ENCODE results near the gene NPNT. TPM values are rescaled to one million over a fixed set of nuclear protein-coding genes. Genes with fewer than 3 reads are reported as not detected.
A peak's percentile ranks its signal among the peaks of the same experiment; 100 is the strongest.

NPNT gene
- total RNA-seq, 1 experiment from 2014 or later = 0.97 TPM

DNA sequence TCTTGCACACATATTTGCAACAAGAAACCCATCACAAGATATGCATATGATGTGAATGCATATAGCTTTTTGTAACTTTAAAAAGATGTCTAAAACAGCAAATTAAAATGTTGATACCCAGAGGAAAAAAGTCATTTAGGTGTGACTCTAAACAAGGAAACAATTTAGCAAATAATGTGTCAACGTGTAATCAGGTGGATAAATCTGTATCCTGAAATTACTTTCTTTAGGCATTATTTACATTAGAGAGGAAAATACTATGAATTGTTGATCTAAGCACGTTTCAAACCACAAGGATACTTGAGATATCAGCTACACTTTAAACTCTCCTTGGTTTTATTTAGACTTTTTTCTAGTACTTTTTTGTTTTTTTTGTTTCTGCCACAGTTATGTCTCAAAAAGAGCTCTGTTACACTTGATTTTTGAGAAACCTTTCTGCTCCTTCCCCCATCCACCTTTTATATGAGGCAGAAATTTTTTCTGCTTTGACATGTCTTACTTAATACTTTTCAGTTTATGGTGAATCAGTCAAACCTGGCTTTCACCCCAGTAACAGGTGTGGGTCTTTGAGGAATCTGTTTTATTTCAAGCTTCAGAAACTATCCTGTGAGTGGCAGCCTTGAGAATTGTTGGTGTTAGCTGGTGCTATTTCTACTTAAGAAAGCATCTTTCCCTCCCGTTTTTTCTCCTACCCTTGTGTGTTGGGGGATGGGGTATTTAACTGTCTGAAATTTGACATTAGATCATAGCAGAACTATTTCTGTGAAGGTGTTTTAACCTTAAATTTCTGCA, 1.9 kb downstream of the NPNT start:
- Histone ChIP-seq H3K27me3 (ENCODE audit: control insufficient read depth, insufficient read depth, low read length) (peaks cover 64% of the 10 kb centered on the region), H3K4me3 (ENCODE audit: insufficient read depth, low read depth, low read length) (no peak overlapping the region; the same call in 1 of the 2 replicates), H3K36me3 (replicated peaks; ENCODE audit: control insufficient read depth, insufficient read depth, low read length) (no peaks in the 10 kb centered on the region)
- DNase-seq = peak; percentile 8

DNA sequence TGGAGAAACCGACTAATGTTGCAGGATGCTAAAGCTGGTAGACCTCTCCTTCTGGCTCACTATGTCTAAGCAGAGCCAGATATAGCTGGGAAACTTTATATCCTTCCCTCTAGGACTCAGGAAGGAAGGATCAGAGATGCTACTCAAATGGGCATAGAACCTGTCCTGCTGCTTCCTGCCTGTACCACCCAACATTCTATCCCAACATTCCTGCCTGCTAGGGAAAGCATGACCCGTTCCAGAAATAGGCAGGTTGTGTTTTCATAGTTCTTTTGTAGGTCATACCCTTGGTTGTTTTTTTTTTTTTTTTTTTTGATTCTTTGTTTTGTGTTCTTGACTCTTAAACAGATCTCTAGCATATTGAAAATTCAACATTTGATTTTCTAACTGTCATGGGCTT, 5.3 kb downstream of the NPNT start:
- peaks cover 32% of the 10 kb centered on the region for H3K27me3 ChIP-seq (ENCODE audit: control insufficient read depth, insufficient read depth, low read length)
- no peak for DNase-seq
- H3K4me3 ChIP-seq (ENCODE audit: insufficient read depth, low read depth, low read length) = no peak overlapping the region
- H3K36me3 ChIP-seq (replicated peaks; ENCODE audit: control insufficient read depth, insufficient read depth, low read length) = no peaks in the 10 kb centered on the region

DNA sequence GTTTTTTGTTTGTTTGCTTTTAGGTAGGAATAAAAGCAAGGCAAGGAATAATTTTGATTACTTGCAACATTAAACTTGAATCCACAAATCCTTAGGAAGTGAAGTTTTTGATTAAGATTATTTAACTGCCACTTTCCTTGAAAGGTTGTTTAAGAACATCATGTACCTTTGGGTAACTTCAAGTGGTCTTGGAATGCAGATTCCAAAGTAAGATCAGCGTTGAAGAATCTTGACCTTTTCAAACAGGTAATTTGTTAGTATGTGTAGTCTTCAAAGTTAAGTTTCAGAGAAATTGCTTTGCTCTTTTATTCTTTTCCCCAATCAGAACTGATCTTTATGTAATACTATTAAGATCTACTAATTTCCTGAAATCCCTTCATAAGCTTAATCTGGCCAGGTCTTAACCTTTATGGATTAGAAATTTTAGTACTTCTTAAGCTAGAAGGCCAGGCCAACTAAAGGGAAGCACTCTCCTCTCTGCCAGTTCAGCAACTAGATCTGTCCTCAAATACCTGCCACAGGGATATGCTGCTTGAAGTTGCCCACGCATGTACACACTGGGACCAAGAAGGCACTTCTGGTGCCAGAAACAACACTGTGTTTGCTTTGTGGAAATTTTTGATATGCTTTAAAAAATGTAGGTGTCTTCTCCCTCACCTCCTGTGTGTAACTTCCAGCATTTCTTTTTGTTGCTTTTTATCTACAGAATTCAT, 7.4 kb downstream of the NPNT start:
- no peak for DNase-seq
- Histone ChIP-seq H3K4me3 (ENCODE audit: insufficient read depth, low read depth, low read length) (no peak overlapping the region), H3K27me3 (ENCODE audit: control insufficient read depth, insufficient read depth, low read length) (peaks cover 11% of the 10 kb centered on the region), H3K36me3 (replicated peaks; ENCODE audit: control insufficient read depth, insufficient read depth, low read length) (no peaks in the 10 kb centered on the region)

DNA sequence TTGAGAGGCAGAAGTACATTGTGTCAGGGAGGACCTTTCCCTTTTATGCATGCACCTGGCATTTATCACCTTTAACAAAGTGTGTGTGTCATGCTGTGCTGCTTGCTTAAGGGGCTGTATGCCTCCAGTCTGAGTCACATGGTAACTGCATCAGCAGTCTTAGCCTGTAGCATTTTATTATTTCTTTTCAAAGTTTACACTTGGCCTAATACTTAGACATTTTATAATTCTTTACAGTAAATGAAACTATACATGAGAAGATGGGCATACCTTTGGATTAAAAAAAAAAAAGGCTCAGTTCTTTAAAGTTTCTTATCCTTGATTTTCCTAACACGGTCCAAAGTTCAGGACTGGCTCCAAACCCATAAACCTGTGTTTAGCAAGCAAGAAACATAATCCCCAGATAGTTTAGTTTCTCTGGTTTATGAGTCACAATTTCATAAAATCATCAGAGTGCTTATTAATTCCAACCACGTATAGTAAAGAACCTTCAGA, 14.6 kb downstream of the NPNT start:
- H3K4me3 ChIP-seq (ENCODE audit: insufficient read depth, low read depth, low read length) = no peak overlapping the region
- no peaks in the 10 kb centered on the region for H3K27me3 ChIP-seq (ENCODE audit: control insufficient read depth, insufficient read depth, low read length)
- no peaks in the 10 kb centered on the region for H3K36me3 ChIP-seq (replicated peaks; ENCODE audit: control insufficient read depth, insufficient read depth, low read length)
- no peak for DNase-seq

DNA sequence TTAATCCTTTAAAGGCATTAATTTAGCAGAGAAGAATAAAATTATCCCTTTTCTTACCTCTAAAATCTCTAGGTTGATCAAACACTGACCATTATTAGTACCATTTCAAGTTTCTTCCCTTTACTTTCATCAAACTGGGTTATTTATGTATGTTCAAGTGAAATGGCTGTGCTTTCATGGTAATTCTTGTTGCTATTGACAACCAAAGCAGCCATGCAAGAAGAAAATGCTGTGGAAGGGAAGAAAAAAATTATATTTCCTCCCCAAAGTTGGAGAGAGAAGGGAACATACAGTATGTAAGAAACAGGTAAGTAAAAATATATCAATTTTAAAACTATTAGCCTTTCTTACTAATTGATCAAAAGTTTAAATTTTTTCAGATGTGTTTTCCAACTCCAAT, 16.2 kb downstream of the NPNT start:
- no peaks in the 10 kb centered on the region for H3K27me3 ChIP-seq (ENCODE audit: control insufficient read depth, insufficient read depth, low read length)
- no peaks in the 10 kb centered on the region for H3K36me3 ChIP-seq (replicated peaks; ENCODE audit: control insufficient read depth, insufficient read depth, low read length)
- DNase-seq = no peak

DNA sequence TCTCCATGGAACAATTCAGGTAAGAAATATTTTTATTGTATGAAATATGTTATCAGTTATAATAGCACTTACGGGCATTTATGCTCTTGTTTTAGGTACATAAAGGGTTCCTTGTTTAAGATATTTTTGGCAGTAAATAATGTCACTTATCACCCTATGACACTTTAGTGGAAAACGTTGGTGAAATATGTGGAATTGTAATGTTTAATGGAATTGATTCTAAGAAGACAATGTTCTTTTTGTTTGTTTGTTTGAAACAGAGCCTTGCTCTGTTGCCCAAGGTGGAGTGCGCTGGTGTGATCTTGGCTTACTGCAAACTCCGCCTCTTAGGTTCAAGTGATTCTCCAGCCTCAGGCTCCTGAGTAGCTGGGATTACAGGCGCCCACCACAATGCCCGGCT, 17.4 kb downstream of the NPNT start:
- Histone ChIP-seq H3K27me3 (ENCODE audit: control insufficient read depth, insufficient read depth, low read length) (no peaks in the 10 kb centered on the region), H3K4me3 (ENCODE audit: insufficient read depth, low read depth, low read length) (no peak overlapping the region), H3K36me3 (replicated peaks; ENCODE audit: control insufficient read depth, insufficient read depth, low read length) (no peaks in the 10 kb centered on the region)
- no peak for DNase-seq

More for the DNA sequence above, 16.2 kb downstream of the NPNT start:
- no peak overlapping the region for H3K4me3 ChIP-seq (ENCODE audit: insufficient read depth, low read depth, low read length)

DNA sequence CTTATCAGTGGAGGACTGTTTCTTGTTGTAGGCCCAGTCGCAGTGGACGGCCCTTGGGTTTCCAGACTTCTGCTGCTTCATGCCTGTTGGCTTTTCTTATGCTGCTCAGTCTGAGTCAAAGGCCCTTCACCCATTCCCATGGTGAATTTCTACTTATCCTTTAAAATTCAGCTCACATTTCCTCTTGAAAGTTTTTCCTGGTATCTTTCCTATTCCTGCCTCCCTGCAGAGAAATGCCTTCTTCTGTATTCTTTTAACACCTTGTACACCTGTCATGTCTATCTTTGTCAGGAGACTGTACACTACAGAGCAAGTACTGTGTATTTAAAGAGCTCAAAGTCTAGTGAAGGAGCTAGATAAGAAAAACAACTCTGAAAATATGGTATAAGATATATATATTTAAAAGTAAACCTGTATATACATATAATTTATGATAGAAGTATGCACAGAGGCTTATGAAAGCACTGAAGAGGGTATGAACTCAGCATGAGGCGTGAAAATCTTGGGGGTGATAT, 22.0 kb downstream of the NPNT start:
- H3K4me3 ChIP-seq (ENCODE audit: insufficient read depth, low read depth, low read length) = no peak overlapping the region
- DNase-seq = no peak
- H3K27me3 ChIP-seq (ENCODE audit: control insufficient read depth, insufficient read depth, low read length) = no peaks in the 10 kb centered on the region
- no peaks in the 10 kb centered on the region for H3K36me3 ChIP-seq (replicated peaks; ENCODE audit: control insufficient read depth, insufficient read depth, low read length)

DNA sequence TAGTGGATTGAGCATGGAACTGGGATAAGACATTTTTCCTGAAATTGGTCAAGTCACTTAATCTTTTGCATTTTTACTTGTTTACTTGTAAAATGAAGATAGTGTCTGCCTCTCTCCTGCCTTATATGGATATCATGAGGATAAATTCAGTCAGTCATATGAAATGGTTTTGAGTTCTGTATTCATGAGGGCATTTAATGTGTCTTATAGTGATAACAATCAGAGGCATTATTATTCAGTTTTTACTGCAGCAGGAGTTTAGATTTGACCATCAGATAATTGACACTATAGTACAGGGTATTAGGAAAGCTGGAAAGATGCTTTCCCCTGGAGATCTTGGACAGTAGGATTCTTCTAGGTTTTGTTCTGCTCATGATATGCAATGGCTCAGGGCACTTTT, 26.0 kb downstream of the NPNT start:
- DNase-seq = no peak
- Histone ChIP-seq H3K36me3 (replicated peaks; ENCODE audit: control insufficient read depth, insufficient read depth, low read length) (no peaks in the 10 kb centered on the region), H3K4me3 (ENCODE audit: insufficient read depth, low read depth, low read length) (no peak overlapping the region), H3K27me3 (ENCODE audit: control insufficient read depth, insufficient read depth, low read length) (no peaks in the 10 kb centered on the region)

DNA sequence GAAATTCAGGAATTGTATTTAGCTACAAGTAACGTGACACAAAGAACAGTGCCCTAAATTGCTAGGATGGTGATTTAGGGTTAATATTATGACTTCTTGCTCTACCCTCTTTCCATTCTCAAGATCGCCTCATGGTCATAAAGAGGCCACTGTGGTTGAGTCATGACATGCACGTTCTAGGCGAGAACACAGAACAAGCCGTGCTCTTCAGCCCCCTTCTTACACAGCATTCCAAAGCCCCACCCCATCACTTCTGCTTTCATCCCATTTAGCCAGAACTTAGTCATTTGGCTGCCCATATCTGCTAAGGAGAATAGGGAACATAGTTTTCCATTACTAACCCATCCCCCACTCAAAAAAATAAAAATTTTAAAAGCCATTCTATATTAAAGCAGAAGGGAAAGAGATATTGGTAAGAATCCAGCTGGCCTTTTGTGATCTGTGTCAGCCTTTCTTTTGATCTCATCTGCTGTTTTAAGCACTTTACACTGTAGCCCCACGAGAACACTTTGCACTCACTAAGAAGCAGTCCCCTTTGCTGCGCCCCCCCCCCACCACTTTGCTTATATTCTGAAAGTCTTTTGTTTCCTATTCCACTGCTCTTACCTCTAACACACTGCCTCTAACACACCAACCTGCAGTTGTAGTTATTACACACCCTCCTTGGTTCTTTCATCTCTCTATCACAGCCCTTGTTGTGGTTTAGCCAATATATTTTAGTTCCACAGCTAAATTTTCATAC, 28.4 kb downstream of the NPNT start:
- H3K36me3 ChIP-seq (replicated peaks; ENCODE audit: control insufficient read depth, insufficient read depth, low read length) = no peaks in the 10 kb centered on the region
- no peak for DNase-seq
- H3K27me3 ChIP-seq (ENCODE audit: control insufficient read depth, insufficient read depth, low read length) = no peaks in the 10 kb centered on the region
- H3K4me3 ChIP-seq (ENCODE audit: insufficient read depth, low read depth, low read length) = no peak overlapping the region

DNA sequence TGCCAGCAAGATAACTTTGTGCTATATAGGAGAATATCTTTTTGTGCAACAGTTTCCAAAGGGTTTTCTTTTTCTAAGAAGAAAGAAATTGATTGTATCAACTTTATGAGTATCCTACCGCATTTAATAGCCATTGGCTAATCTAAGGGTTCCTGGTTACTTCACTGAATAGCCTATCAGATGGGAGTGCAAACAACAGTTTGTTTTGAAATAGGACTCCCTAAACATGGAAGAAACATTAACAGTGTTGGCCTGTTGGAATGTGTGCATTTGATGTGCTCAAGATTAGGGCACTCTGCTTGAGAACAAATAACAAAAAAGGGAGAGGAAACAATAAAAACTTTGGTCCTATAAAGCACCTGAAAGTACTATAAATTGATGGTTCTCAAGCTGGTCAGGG, 29.1 kb downstream of the NPNT start:
- Histone ChIP-seq H3K36me3 (replicated peaks; ENCODE audit: control insufficient read depth, insufficient read depth, low read length) (no peaks in the 10 kb centered on the region), H3K4me3 (ENCODE audit: insufficient read depth, low read depth, low read length) (no peak overlapping the region), H3K27me3 (ENCODE audit: control insufficient read depth, insufficient read depth, low read length) (no peaks in the 10 kb centered on the region)
- no peak for DNase-seq

DNA sequence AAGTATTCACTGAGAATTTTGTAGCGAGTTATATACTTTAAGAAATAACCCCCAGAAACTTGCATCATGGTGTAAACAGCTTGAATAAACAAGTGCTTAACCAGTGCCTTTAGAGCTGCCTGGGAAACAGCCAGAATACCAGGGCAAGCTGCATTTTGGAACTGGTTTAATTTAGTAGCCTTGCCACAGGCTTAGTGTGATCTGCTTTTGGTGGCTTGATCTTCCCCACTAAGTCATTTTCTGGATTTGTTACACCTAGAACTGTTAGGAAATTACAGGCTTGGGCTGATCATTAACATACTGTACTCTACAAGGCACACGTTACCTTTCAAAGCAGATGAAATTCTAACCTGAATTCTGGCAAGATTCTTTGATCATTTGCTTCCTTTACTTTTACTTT, 35.4 kb downstream of the NPNT start:
- Histone ChIP-seq H3K27me3 (ENCODE audit: control insufficient read depth, insufficient read depth, low read length) (no peaks in the 10 kb centered on the region), H3K36me3 (replicated peaks; ENCODE audit: control insufficient read depth, insufficient read depth, low read length) (no peaks in the 10 kb centered on the region), H3K4me3 (ENCODE audit: insufficient read depth, low read depth, low read length) (no peak overlapping the region)
- no peak for DNase-seq

DNA sequence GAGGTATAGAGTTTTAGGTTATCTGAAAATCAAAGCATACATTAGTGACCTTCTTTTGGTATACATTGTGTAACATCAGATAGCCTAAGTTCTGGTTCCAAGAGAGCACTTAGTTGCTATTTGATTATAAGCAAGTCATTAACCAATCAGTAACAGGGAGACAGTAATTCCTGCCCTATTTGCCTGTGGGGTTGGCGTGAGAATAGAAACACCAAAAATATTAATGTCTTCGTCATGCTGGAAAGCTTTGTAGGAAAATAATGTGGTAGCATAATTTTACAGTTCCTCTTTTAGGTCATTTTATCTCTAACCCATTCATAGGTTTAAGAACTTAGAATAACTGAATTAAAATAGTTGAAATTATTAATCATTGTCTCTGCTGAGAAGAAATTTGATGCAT, 37.8 kb downstream of the NPNT start:
- Histone ChIP-seq H3K36me3 (replicated peaks; ENCODE audit: control insufficient read depth, insufficient read depth, low read length) (no peaks in the 10 kb centered on the region), H3K4me3 (ENCODE audit: insufficient read depth, low read depth, low read length) (no peak overlapping the region)

DNA sequence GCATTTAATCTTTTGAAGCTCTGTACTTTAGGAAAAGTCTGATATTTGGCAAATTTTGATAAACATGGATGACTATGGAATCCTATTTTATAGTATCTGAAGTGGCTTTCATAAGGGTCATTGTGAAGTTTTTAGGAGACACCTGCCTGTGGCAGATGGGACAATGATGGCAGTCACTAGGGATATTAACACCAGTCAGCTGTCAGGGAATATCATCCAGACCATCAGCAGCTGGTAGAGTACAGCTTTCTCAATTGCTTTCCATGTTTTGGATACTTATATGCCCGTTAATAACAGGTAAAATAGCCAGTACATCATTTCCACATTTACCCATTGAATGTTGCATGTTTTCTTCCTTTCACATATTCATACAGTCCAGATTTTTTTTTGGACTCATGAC, 39.1 kb downstream of the NPNT start:
- DNase-seq = no peak
- Histone ChIP-seq H3K27me3 (ENCODE audit: control insufficient read depth, insufficient read depth, low read length) (no peaks in the 10 kb centered on the region), H3K4me3 (ENCODE audit: insufficient read depth, low read depth, low read length) (no peak overlapping the region), H3K36me3 (replicated peaks; ENCODE audit: control insufficient read depth, insufficient read depth, low read length) (no peaks in the 10 kb centered on the region)

More for the DNA sequence above, 37.8 kb downstream of the NPNT start:
- no peaks in the 10 kb centered on the region for H3K27me3 ChIP-seq (ENCODE audit: control insufficient read depth, insufficient read depth, low read length)
- DNase-seq = no peak

DNA sequence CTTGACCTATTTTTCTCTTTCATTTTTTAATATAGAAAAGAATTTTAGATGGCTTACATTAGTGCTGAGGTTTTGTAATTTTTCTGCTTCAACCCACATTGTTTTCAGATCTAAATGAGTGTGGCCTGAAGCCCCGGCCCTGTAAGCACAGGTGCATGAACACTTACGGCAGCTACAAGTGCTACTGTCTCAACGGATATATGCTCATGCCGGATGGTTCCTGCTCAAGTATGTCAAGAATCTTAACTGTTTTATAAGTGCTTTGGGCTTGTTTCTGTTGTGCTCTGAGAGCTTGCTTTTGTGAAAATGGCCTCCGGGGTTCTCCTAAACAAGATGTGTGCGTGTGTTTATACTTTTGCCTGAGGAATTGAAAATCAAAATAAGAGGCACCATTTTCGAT, 41.6 kb downstream of the NPNT start:
- H3K27me3 ChIP-seq (ENCODE audit: control insufficient read depth, insufficient read depth, low read length) = no peaks in the 10 kb centered on the region
- no peak overlapping the region for H3K4me3 ChIP-seq (ENCODE audit: insufficient read depth, low read depth, low read length)
- no peaks in the 10 kb centered on the region for H3K36me3 ChIP-seq (replicated peaks; ENCODE audit: control insufficient read depth, insufficient read depth, low read length)
- DNase-seq = no peak
